GM19043 (cell line): Measurements from ENCODE around the gene CAV2.

Experiments
- ATAC-seq: cut with Tn5 transposase; IDR thresholded peaks from one replicate; pipeline ENCODE4 v1.9.1; 2021; ENCODE audit warnings: low read depth; ENCODE audit not compliant: unreplicated experiment

Gene CAV2

GRCh38 chr7:116494472-116494871, 5.1 kb upstream of the CAV2 start:
- no peak for ATAC-seq

- no peak for ATAC-seq
Observed at GRCh38 chr7:116495736-116496135, 3.8 kb upstream of the CAV2 start.

GRCh38 chr7:116496653-116497052, 2.9 kb upstream of the CAV2 start:
- no peak for ATAC-seq

- no peak for ATAC-seq
Observed at GRCh38 chr7:116497708-116498107, 1.8 kb upstream of the CAV2 start.

GRCh38 chr7:116500078-116500853, 728 bp downstream of the CAV2 start:
- ATAC-seq, result peak; percentile 43

- ATAC-seq, result no peak
Observed at GRCh38 chr7:116501425-116502167, 2.1 kb downstream of the CAV2 start.

GRCh38 chr7:116502201-116503096, 2.9 kb downstream of the CAV2 start:
- ATAC-seq, result no peak

- no peak for ATAC-seq
Observed at GRCh38 chr7:116503835-116504234, 4.3 kb downstream of the CAV2 start.

- no peak for ATAC-seq
Observed at GRCh38 chr7:116505278-116505677, 5.7 kb downstream of the CAV2 start.

GRCh38 chr7:116505823-116506222, 6.3 kb downstream of the CAV2 start:
- ATAC-seq, result no peak

GRCh38 chr7:116509982-116510579, 10.5 kb downstream of the CAV2 start:
- no peak for ATAC-seq

GRCh38 chr7:116510795-116511194, 11.3 kb downstream of the CAV2 start:
- no peak for ATAC-seq

GRCh38 chr7:116511552-116512519, 12.3 kb downstream of the CAV2 start:
- peak; percentile 99 for ATAC-seq

- no peak for ATAC-seq
Observed at GRCh38 chr7:116512520-116513188, 13.1 kb downstream of the CAV2 start.

GRCh38 chr7:116515584-116515983, 16.0 kb downstream of the CAV2 start:
- no peak for ATAC-seq

GRCh38 chr7:116516324-116516723, 16.8 kb downstream of the CAV2 start:
- ATAC-seq, result no peak

- ATAC-seq, result no peak
Observed at GRCh38 chr7:116517626-116518025, 18.1 kb downstream of the CAV2 start.

- no peak for ATAC-seq
Observed at GRCh38 chr7:116518961-116519360, 19.4 kb downstream of the CAV2 start.
